Brain pericyte (primary cell): ENCODE data around the gene LMO2.

Experiments
- DNase-seq: peaks from one replicate; pipeline ENCODE4 v3.0.0-alpha.2; 2012; ENCODE audit warnings: low read depth, low spot score

Gene LMO2

DNA sequence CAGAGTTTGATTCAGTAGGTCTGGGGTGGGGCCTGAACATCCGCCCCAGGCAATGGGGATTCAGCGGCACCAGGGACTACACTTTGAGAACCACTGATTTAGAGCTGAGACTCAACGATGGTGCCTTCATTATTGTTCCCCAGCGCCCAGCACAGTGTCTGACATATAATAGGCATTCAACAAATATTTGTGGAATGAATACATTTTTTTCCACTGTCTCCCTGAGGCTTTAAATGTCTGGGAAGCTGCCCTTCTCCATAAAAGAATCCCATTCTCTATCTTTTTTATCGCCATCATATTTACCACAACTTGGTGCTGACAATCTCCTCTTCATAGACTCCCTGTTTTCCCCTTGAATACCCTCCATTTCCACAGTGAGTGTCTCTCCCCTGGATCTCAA, 23.6 kb upstream of the LMO2 start:
- no peak for DNase-seq

GRCh38 chr11:33913991-33914390, 22.1 kb upstream of the LMO2 start:
- DNase-seq = no peak

GRCh38 chr11:33912405-33913361, 20.8 kb upstream of the LMO2 start:
- DNase-seq = no peak

DNA sequence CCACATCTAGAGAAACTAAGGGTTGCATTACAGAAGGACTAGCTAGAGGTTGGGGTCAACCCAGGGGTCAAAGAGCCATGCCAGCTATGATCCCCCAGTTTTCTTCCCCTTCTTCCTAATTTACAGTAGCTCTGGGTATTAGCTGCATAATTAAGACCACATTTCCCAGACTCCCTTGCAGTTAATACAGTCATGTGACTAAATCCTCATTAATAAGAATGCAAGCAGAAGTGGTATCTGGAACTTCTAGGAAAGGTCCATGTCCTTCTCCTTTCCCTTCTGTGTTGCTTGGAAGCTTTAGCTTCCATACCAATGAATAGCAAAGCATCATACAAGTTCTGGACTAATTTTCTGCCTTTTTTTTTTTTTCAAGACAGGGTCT, 19.1 kb upstream of the LMO2 start:
- DNase-seq = no peak

DNA sequence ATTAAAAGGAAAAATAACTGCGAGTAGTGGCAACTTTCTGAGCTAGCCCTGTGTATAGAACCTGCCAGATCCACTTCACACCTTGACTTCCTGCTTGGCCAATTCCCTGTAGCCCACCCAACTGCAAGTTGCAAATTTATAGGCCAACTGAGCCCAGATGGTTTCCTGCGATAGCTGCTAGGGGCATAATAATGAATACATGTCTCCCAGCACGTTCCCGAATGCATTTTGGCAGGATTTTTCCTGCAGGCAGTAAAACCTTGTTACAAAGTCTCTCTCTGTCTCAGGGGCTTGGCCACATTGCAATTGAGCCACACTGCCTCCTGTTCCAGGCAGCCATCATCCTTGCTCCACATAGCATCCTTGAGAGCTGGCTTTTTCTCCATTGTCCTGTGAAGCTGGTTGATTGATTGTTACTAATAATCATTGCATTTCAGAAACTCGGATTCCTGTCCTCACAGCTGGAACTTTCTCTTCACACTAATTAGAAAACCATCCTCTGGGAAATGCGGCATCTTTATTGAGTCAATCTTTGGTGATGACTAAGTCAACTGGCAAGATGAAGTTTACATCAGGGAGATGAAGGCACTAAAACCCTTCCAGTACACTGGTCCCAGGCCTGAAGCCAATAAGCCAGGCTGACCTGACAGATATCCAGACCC, 18.6 kb upstream of the LMO2 start:
- DNase-seq = no peak

DNA sequence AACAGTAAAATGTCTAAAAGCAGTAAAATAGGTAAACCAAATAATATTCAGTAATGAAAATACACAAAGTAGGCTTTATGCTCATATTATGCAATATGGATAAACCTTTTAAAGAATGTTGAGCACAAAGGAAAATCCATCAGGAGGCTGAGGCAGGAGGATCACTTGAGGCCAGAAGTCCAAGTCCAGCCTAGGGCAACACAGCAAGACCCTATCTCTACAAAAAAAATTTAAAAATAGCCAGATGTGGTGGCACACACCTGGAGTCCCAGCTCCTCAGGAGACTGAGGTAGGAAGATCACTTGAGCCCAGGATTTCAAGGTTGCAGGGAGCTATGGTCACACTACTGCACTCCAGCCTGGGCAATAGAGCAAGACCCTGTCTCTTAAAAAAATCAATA, 17.7 kb upstream of the LMO2 start:
- no peak for DNase-seq

GRCh38 chr11:33909150-33909549, 17.3 kb upstream of the LMO2 start:
- no peak for DNase-seq

GRCh38 chr11:33907421-33907820, 15.5 kb upstream of the LMO2 start:
- no peak for DNase-seq

DNA sequence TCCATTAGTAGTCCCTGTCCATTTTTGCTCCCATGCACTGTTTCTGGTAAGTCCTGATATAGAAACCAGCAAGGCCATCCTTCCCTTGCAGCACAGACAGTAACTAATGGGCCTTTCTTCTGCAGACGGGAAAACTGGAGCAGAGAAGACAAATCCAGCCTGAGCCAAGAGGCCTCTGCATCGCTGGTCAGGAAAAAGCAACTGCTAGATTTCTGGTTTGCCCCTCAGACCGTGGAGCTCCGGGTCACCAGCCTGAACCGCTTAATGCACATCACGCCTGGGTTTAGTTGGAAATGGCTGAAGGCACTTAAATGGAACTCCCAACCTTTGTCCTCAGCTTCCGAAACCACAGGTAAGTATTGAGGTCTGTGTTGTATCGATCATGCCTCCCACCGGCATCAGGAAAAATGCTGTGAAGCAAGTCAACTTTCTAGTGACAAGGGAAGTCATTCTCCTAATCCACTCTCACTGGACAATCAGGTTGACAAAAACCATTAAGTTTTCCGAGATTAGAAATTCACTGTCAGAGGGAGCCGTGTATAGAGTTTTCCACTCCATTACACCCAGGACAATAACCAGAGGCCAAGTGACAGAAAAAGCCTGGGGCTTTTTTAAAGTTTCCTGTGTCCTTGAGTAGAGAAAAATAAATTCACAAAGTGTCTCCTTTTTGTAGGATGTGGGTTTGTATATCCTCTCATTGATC, 14.8 kb upstream of the LMO2 start:
- no peak for DNase-seq

GRCh38 chr11:33904102-33904501, 12.2 kb upstream of the LMO2 start:
- DNase-seq = no peak

- no peak for DNase-seq
These were observed 8.4 kb upstream of the LMO2 start for GRCh38 chr11:33900159-33900840.

DNA sequence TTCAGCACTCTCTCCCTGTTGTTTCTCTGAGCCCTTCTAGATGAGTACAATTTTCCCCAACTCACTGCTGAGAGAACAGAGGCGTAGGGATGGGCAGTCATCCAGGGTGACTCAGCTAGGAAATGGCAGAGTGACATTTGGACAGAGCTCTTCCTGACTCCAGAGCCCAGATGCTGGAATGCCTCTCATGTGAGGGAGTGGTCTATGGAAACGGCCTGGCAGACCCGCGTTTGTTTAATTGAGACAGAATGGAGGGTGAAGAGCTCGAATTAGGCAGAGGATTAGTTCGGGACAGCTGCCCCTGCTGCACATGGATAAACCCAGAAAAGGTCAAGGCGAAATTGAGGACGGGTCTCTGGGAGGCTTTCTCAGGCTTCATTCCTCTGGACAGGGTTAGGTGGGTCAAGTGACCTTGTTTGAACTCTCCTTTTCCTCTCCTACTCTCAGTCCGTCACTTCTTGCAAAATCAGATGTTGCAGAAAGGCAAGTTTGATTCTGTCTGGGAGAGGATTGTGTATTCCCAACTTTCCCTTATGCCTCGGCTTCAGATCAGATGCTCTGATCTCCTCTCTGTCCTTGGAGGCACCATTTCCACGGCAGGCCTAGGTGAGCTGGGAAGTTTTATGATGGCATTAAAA, 7.6 kb upstream of the LMO2 start:
- DNase-seq = no peak

DNA sequence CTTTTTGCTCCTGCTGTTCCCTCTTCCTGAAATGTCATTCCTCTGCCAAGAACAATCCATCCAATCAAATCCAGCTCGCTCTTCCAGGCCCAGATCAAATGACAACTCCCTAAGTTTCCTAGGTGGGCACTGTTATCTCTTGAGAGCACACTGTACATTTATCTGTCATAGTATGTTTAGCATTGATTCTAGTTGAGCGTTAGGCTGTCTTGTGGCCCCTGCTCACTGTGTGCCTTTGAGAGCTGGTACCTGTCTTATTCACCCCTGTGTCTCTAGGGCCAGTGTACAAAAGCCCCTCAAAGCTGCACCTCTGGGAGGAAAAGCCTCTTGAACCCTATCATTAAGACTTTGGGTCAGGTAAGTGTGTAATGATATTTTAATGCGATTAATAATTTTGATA, 7.1 kb upstream of the LMO2 start:
- no peak for DNase-seq

- DNase-seq = no peak
These were observed 6.0 kb upstream of the LMO2 start for GRCh38 chr11:33897761-33898375.

GRCh38 chr11:33896911-33897310, 5.0 kb upstream of the LMO2 start:
- no peak for DNase-seq

DNA sequence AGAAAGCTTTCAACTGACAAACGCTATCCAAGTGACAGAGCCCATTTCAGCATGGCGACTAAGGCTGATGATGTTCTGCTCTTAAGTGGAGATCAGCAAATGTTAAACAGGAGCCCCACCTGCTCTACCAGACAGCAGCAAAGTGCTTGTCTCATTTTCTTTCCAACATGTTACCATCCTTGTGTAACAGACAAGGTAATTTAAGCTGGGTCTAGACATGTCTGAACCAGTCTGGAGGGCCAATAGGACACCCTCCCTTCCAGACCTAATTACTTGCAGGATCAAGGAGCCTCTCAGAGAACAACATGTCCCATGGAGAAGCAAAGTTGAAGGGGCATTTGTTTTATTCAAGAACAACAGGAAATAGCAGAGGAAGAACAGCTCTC, 3.9 kb upstream of the LMO2 start:
- no peak for DNase-seq

GRCh38 chr11:33894398-33894746, 2.5 kb upstream of the LMO2 start:
- no peak for DNase-seq

GRCh38 chr11:33893711-33894397, 2.0 kb upstream of the LMO2 start:
- no peak for DNase-seq

DNA sequence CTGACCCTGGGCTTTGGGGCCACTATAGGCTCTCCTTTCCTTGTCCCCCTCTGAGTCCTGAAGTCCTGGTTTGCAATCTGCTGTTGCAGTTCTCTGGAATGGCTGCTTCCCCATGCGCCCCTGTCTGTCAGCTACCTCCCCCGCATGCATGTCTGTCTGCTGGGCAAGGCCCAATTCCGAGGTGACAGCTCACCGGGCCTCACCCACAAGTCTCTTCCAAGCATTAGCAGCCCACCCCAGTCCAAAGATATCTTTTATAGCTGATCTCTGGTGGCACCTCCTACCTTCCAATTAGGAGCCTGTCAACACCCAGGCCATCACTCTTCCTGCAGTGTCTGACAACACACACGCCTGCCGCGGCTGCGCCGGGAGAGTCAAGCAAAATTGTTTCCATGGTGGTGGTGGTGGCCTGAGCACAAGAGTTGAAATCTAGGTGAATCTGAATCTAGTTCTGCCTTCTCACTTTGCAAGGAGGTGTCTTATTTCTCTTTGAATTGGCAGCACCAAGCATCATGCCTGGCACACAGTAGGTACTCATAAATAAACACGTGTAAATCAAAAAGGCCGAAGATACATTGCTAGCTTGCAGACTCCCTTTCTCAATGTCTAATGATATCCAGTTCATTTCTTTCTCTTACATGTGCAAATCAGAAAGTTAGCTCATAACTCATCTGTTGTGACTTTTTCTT, 1.2 kb upstream of the LMO2 start:
- no peak for DNase-seq

DNA sequence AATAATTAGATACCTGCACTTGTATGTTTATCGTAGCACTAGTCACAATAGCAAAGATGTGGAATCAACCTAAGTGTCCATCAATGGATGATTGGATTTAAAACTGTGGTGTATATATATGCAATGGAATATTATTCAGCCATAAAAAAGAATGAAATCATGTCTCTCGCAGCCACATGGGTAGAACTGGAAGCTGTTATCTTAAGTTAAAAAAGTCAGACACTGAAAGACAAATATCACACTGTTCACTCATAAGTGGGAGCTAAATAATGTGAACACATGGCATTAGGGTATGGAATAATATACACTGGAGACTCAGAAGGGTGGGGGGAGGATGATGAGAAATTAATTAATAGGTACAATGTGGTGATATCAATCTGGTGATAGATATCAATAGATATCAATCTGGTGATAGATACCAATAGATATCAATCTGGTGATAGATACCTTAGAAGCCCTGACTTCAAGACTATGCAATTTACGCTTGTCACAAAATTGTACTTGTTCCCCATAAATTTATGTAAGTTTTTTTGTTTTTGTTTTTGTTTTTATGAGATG, 2.0 kb downstream of the LMO2 start:
- no peak for DNase-seq
